Measurements from ENCODE around the gene SERINC5.

SERINC5 gene

GRCh38 chr5:80231243-80231642 is 24.6 kb downstream of the SERINC5 start:
- TF ChIP-seq MYC (IDR thresholded peaks at IDR 0.05; ENCODE audit: low read depth, low read length) (no peak), CTCF (IDR thresholded peaks at IDR 0.05; ENCODE audit: low read depth, low read length) (no peak), POLR2A (IDR thresholded peaks at IDR 0.05; ENCODE audit: extremely low read depth, insufficient read length) (no peak)
- TF ChIP-seq, protein P1, sequence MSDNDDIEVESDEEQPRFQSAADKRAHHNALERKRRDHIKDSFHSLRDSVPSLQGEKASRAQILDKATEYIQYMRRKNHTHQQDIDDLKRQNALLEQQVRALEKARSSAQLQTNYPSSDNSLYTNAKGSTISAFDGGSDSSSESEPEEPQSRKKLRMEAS (IDR thresholded peaks at IDR 0.05; ENCODE audit: low read depth, low read length): no peak
- no peak for DNase-seq (ENCODE audit: low read depth)
- no peak overlapping the region for H3K4me3 ChIP-seq (ENCODE audit: low read depth, low read length)

DNA sequence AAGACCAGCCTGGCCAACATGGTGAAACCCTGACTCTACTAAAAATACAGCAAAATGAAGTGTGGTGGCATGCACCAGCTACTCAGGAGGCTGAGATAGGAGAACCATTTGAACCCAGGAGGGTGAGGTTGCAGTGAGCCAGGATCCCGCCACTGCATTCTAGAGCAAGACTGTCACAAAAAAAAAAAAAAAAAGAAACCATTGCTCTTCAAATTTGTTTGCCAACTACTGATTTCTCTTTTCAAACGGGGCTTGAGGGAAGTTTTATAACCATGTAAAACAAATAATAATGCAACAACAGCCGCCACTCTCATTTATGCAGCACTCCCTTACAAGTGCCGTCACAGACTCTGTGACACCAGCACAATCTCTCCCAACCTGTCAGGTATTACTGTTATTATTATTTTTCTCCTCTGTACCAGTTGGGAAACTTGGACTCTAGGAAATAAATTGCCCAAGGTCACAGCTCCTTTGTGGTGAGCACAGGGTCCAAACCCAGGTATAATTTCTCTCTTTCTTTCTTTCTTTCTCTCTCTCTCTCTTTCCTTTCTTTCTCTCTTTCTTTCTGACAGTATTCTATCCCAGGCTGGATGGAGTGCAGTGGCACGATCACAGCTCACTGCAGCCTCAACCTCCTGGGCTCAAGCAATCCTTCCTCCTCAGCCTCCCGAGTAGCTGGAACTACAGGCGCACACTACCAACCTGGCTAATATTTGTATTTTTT is 25.4 kb downstream of the SERINC5 start:
- no peak overlapping the region for H3K4me3 ChIP-seq (ENCODE audit: low read depth, low read length)
- no peak for DNase-seq (ENCODE audit: low read depth)
- TF ChIP-seq, protein P1 (IDR thresholded peaks at IDR 0.05; ENCODE audit: low read depth, low read length): no peak
- TF ChIP-seq POLR2A (IDR thresholded peaks at IDR 0.05; ENCODE audit: extremely low read depth, insufficient read length): no peak

- TF ChIP-seq POLR2A (IDR thresholded peaks at IDR 0.05; ENCODE audit: extremely low read depth, insufficient read length) (no peak), MYC (IDR thresholded peaks at IDR 0.05; ENCODE audit: low read depth, low read length) (no peak), CTCF (IDR thresholded peaks at IDR 0.05; ENCODE audit: low read depth, low read length) (no peak)
- TF ChIP-seq, protein P1 (IDR thresholded peaks at IDR 0.05; ENCODE audit: low read depth, low read length): no peak
- DNase-seq (ENCODE audit: low read depth): no peak
Measured at GRCh38 chr5:80229902-80230255, 26.0 kb downstream of the SERINC5 start.

DNA sequence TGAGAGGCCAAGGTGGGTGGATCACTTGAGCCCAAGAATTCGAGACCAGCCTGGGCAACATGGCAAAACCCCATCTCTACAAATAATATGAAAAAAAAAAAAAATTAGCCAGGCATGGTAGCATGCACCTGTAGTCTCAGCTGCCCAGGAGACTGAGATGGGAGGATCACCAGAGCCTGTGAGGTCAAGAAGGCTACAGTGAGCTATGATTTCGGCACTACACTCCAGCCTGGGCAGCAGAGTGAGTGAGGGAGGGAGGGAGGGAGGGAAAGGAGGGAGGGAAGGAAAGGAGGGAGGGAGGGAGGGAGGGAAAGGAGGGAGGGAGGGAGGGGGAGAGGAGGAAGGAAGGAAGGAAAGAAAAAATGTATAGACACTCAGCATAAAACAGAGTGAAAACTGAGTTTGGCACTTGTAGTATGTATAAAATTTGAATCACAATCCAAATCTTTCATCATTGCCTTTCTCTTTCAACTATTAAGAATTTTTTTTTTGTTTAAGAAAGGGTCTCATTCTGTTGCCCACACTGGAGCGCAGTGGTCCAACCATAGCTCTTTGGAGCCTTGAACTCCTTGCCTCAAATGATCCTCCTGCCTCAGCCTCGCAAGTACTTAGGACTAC is 27.8 kb downstream of the SERINC5 start:
- TF ChIP-seq, protein P1 (IDR thresholded peaks at IDR 0.05; ENCODE audit: low read depth, low read length): no peak
- TF ChIP-seq CTCF (IDR thresholded peaks at IDR 0.05; ENCODE audit: low read depth, low read length) (no peak), POLR2A (IDR thresholded peaks at IDR 0.05; ENCODE audit: extremely low read depth, insufficient read length) (no peak), MYC (IDR thresholded peaks at IDR 0.05; ENCODE audit: low read depth, low read length) (no peak)
- DNase-seq (ENCODE audit: low read depth): no peak
- no peak overlapping the region for H3K4me3 ChIP-seq (ENCODE audit: low read depth, low read length)

More at GRCh38 chr5:80229902-80230255, 26.0 kb downstream of the SERINC5 start:
- no peak overlapping the region for H3K4me3 ChIP-seq (ENCODE audit: low read depth, low read length)

- no peak for TF ChIP-seq MYC (IDR thresholded peaks at IDR 0.05; ENCODE audit: low read depth, low read length)
- TF ChIP-seq CTCF (IDR thresholded peaks at IDR 0.05; ENCODE audit: low read depth, low read length): no peak
- no peak for TF ChIP-seq POLR2A (IDR thresholded peaks at IDR 0.05; ENCODE audit: extremely low read depth, insufficient read length)
- TF ChIP-seq, protein P1 (IDR thresholded peaks at IDR 0.05; ENCODE audit: low read depth, low read length): no peak
- DNase-seq (ENCODE audit: low read depth): no peak
- H3K4me3 ChIP-seq (ENCODE audit: low read depth, low read length): no peak overlapping the region
Measured at GRCh38 chr5:80225934-80226326, 29.9 kb downstream of the SERINC5 start.

Measured in NB4 (cell line).